ENCODE measurements around the gene KCNAB2.

- TF ChIP-seq CTCF (IDR thresholded peaks at IDR 0.05; ENCODE audit: low read length) (no peak), EZH2phosphoT487 (IDR thresholded peaks at IDR 0.05; ENCODE audit: low read length) (no peak), EZH2 (optimal IDR thresholded peaks at IDR 0.05; ENCODE audit: low read depth, low read length) (no peak)
Measured at GRCh38 chr1:6071219-6071618, 25.5 kb downstream of the KCNAB2 start.

All from MM.1S (cell line).